ENCODE measurements around the gene GPRC5D.
A peak's percentile ranks its signal among the peaks of the same experiment; 100 is the strongest.

The GPRC5D gene

DNA sequence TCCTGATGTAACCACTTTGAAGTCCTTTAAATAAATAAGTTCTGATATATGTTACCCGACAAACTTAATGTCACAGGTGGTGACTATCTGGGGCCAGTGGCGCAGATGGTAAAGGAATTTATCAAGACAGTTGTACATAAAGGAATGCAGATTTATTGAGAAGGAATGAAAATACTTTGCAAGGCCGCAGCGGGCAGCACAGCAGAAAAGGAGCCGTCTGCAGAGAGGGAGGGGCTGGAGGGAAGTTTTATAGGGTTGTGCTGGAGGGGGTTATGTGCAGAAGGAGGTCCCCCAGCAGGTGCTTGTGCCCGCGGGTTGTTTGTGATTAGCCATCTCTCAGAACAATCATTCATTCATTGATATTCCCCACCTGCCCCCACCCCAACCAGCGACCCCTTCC lies 17.4 kb downstream of the GPRC5D start:
- no peak for DNase-seq (ENCODE audit: low spot score)

DNA sequence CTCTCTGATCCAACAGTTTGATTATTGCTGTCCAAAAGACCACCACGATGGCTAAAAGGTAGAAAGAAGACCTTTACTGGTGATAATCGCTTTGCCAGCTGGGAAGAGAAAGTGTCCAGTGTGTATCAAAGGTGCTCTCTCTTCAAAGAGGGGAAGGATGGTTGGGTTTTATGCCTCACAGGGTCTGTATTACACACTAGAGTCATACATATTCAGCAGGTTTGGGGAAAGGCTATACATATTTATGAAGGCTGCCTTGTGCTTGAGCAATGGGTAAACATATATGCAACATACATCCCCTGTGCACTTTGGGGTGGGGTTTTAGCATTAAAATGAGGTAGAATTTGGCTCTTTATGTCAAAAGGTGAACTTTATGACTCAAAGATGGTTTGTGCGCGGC lies 18.2 kb downstream of the GPRC5D start:
- DNase-seq (ENCODE audit: low spot score): no peak

DNA sequence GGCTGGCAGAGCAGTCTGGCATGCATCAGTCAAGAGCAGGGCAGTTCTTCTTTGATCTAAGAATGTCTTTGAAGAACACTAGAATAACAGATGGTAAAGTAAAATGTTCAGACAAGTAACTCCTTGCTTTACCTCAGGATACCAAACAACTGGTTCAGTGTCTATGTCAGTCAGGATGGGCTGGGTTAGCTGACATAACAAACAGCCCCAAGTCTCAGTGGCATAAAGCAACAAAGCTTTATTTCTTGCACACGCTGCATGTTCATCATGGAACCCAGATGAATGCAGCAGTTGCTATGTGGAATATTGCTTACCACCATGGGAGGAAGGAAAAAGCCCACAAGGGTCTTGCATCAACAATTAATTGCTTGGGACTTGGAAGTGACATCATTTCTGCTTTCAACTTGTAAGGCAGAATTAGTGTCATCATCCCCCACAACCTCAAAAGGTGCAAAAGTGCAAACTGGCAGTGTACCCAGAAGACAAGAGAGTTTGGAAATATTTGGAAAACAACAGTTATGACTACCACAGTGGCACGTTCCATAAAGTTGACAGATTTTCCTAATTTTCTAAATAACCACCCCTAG lies 21.2 kb downstream of the GPRC5D start:
- no peak for DNase-seq (ENCODE audit: low spot score)

DNA sequence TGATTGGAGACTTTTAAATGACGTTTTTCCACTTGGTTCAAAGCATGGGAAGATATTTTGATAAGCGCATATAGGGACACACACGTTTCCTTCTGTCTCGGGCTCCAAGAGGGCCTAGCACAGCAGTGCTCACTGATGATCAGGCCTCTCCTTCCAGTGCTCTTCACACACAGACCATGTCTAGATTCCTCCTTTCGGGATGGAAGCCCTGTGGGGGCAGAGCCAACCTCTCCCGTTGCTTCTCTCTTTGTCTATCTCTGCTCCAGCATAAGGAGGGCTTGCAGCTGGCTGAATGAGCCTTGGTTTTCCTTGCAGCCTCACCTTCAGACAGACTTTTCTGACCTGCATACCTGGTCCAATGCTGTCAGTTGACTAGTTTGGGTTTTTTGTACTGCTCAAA lies 22.3 kb downstream of the GPRC5D start:
- no peak for DNase-seq (ENCODE audit: low spot score)

DNA sequence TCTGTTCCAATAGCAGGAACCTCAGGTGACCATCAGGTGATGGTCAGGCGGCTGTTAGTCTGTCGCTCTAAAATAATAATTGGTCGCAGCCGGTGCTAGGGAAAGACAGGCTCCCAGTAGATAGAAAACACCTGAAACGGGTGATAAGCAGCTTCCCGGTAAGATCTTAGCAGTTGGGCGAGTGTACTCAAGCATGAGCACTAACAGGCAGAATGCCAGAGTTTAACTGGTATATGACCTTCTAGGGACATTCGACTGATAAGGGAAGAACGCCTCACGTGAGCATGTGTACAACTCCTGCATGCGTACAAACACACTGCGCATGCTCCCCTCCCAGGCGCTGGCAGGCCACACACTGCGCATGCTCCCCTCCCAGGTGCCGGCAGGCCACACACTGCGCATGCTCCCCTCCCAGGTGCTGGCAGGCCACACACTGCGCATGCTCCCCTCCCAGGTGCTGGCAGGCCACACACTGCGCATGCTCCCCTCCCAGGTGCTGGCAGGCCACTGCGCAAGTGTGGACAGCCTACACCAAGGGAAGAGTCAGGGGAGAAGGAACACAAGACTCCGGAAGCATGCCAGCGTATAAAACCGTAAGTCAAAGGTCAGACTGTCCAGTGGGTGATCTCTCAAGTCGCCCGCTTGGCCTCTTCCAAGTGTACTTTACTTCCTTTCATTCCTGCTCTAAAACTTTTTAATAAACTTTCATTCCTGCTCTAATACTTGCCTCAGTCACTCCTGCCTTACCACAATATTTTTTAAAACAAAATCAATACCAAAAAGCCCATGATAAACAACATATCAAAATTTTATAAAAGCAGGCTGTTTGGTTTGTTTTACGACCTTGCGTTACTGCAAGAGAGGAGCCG lies 24.5 kb downstream of the GPRC5D start:
- no peak for DNase-seq (ENCODE audit: low spot score)

DNA sequence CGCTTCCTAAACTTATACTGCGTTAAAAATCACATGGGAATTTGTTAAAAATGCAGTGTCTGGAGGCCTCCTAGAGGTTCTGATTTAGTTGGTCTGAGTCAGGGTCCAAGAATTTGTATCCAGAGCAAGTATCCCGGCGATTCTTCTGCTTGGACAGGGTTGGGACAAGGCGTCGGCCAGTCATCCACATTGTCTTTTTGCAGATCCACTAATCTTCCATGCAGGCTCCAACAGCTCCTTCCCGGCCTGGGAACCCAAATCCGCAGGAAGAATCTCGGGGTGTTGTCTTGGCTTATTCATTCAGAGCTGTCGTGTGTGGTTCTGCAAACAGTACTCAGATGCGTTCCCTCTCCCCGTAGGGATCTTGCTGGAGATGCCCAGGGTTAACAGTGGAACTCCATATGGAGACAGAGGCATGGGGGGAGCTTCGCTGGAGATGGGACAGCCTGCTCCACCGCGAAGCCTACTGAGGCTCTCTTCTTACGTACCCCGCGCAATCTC lies 25.3 kb downstream of the GPRC5D start:
- DNase-seq (ENCODE audit: low spot score): no peak

DNA sequence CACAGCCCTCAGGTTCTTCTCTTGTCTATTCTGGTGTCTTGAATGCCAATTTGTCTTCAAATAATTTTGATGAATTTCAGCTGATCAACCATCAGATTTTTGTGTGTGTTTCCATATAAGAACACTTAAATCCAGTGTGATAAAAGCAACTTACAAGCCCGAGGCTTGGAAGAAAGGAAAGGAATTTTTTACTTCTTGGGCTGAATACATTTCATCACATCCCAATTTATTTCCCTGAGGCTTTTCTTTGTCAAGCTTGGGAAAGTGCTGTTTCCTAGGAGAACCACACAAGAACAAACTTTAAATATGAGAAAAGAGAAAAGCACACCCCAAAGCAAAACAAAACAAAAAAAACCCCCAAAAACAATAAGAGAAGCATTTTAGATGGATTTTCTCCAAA lies 26.6 kb downstream of the GPRC5D start:
- DNase-seq (ENCODE audit: low spot score): no peak

DNA sequence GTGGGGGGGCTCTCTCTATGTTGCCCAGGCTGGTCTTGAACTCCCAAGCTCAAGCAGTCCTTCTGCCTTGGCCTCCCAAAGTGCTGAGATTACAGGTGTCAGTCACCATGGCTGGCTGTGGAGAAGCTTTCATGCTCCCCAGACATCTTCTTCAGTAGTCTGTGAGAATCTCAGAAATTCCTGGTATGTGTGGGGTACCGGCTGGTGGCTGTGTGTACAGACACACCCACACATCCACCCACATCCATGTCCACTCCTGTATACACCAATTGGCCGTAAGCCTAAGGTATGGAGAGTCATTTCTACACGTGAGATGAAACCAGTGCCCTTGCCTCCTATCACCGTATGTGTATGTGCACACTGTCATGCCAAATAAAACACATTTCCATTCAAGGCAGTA lies 27.8 kb downstream of the GPRC5D start:
- no peak for DNase-seq (ENCODE audit: low spot score)

DNA sequence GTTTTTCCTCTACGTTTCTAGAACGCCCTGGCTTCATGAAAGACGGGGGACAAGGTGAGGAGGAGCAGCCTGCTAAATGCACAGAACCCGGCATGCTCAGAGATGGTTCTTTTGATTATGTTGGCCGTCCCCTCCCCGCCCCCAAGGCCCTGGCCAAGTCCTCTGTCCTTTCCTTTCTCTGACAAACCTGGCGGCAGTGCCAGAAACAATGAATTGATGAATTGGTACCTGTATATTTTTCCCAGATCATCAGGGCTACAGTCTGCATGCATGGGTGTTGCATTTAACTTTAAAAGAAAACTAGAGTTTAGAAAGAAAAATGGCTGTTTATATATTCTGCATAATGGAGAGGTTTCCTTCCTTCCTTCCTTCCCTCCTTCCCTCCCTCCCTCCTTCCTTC lies 29.0 kb downstream of the GPRC5D start:
- no peak for DNase-seq (ENCODE audit: low spot score)

DNA sequence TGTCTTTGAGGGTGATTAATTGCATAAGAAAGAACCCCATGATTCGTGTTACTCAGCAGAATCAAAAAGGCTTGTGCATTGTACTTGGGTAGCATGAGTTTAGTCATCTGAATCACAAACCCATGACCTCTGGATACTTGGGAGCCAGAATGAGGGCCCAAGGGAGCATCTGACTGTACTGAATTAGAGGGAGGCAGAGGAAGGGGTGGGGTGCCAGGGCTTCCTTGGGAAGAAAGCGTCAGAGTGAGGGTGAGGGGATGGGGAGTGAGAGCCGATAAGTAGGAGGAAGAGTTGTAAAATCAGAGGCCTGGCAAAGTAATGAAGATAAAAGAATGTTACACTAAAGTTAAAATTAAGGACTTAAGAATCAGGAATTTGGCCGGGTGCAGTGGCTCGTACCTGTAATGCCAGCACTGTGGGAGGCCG lies 29.8 kb downstream of the GPRC5D start:
- DNase-seq (ENCODE audit: low spot score): no peak

DNA sequence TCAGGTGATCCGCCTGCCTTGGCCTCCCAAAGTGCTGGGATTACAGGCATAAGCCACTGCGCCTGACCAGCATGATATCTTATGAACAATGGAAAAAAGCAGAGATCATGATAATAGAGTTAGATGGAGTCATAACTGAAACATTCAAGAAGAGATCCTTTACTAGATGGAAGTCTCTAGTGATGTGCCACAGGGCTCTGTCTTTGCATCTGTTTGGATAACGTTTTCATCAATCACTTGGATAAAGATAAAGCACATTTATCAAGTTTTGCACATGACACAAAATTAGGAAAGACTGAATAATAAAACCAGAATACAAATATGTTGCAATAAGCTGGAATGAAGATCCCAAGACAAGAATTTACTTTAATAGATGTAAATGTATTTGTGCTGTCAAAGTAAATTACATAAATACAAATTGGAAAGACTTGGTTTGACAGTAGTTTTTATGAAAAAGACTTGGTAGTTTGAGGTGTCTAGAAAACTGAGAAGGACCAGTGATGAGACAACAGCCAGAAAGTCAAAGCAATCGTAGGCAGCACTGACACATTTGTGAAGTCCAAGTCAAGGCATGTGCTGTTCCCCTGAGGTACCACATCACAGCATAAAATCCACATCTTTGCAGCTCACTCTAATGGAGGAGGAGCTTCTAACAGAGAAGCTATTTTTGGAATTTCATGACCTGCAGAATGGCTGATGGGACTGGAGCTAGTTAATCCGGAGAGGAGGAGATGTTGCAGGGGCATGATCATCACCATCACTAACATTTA lies 32.1 kb downstream of the GPRC5D start:
- DNase-seq (ENCODE audit: low spot score): no peak

DNA sequence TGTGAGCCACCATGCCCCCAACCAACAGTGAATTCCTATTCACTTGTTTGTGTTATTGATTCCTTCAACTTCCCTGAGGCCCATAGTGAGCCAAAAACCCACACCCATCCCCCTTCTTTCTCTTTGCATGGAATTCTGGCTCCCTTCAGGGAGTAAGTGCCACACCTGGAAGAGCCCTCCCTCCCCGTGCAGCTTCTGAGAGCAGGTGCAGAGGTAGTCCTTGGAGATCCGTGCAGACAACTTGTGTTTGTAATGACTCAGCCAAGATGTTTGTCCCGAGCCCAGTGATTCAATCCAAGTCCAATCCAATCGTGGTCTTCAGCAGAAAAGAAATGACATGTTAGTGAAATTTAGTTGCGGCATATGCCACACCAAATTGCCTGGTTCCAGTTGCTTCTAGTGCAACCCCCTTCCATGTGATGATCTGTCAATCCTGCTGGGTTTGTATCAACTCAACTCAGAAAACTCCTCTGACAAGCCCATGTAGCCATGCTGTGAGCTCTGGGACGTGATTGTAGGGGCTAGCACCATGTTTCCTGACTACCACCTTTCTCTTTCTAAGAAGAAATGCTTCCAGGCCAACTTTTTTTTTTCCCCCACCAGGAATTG lies 33.1 kb downstream of the GPRC5D start:
- no peak for DNase-seq (ENCODE audit: low spot score)

DNA sequence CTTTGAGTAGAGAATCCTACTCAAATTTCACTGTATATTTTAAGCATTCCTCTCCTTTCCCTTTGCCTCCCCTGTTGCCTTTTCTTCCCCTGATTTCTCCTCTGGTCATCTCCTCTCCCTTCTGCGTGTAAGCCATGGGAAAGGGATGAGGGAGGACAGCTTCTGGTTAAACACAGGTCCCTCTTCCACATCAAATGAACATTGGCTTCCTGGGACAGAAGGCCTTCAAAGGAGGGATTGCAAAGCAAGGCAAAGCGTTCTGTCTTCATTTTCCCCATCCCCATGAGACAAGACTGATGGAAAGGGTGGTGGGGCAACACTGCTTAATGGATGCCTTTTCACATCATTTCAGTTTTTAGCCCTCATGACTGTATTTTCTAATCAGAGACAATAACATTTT lies 34.5 kb downstream of the GPRC5D start:
- no peak for DNase-seq (ENCODE audit: low spot score)

DNA sequence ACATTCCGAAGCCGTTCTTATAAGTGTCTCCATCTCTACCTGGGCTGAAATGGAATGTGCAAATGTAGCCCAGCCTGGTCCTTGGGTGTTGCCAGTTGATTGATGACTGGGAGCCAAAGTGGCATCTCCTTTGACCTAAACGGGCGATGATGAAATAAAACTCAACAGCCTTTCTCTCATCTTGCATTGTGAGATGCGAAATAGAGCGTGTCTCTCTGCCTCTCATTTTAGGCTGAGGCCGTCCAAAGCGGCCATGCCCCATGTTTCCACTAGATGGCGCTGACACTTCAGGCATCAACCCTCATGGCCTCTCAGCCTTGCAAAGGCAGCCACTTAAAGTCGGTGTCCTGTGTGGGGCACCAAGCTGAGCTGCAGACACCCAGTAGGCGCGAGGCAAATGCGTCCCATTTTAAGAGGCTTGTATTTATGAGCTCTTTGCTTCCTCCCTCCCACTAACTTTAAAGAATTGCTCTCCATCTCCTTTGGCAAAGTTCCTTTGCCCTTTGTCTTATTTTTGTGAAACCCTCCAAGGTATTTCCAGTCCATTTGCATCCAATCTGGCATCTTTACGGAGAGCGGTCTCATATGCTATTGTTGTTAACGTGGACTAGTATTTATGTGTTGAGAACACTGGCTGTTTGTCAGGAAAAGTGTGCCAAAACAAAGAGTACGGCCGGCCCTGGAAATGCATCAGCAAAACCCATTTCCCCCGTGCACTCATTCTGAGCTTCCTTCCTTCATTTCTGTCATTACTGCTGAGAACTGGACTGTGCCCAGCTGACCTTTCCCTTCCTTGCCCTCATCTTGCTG lies 35.6 kb downstream of the GPRC5D start:
- peak; percentile 93 for DNase-seq (ENCODE audit: low spot score)

DNA sequence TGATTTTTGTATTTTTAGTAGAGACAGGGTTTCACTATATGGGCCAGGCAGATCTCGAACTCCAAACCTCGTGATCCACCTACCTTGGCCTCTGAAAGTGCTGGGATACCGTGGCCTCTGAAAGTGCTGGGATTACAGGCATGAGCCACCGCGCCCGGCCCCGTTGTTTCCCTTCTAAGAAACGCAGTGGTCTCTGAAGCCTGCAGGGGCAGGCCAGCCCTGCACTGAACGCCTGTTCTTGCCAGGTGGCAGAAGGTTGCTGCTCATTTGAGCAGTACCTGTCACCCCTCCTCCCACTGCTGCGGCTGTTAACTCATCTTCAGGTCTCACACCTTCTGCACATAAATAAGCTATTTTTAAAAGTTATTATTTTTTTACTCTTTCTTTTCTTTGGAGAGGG lies 36.3 kb downstream of the GPRC5D start:
- no peak for DNase-seq (ENCODE audit: low spot score)

DNA sequence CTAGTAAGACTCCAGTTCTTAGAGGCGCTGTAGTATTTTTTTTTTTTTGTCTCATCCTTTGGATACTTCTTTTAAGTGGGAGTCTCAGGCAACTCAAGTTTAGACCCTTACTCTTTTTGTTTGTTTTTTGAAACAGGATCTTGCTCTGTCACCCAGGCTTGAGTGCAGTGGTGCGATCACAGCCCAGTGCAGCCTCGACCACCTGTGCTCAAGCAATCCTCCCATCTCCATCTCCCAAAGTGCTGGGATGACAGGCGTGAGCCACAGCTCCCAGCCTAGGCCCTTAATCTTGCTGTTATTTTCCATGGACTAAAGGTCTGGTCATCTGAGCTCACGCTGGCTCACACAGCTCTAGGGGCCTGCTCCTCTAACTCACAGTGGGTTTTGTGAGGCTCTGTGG lies 39.3 kb downstream of the GPRC5D start:
- no peak for DNase-seq (ENCODE audit: low spot score)

DNA sequence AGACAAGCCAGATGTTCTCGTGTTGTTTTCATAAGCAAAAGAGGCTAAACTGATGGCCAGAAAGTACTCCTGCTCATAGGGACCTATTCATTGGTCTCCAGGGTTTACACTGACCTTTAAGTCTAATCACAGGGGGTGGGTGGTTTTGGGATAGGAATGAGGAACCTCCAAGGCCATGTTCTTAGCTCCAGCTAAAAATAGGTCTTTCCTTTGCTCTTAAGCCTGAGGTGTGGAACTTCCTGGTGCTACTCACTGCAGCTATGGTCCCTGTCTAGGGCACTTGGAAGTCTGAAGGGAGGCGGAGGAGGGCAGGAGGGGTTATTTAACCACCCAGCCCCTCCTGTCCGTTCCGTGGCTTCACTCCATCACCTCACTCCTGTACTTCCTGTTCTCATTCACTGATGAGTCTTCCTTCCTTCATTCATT lies 42.0 kb downstream of the GPRC5D start:
- DNase-seq (ENCODE audit: low spot score): no peak

DNA sequence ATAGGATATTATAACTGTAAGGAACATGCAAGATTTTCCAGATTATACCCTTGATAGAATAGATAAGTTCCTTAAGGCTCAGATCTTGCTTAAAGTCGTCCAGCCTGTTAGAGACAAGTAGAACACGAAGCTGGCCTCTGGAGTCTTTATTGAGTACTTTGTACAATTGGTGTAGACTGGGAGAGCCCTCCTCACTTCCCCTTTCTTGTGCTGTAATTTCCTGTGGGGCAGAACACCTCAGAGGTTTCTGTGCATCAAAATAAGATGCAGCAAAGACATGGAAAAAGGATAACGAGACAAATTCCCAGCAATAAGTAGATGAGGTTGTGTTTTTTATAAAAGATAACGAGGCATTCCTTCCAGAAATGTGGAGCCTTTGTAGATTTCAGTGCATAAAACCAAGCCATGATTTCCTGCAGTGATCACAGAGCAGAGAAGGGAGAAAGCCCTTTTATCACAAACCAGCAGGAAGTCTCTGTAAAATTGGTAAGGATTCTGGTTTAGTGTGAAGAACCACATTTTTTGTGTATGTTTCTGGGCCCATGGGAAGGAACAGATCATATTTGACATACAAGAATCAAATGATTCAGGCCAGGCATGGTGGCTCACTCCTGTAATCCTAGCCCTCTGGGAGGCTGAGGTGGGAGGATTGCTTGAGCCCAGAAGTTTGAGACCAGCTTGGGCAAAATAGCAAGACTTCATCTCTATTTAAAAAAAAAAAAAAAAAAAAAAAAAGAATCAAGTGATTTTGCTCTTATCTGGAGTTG lies 42.6 kb downstream of the GPRC5D start:
- DNase-seq (ENCODE audit: low spot score): peak; percentile 47

DNA sequence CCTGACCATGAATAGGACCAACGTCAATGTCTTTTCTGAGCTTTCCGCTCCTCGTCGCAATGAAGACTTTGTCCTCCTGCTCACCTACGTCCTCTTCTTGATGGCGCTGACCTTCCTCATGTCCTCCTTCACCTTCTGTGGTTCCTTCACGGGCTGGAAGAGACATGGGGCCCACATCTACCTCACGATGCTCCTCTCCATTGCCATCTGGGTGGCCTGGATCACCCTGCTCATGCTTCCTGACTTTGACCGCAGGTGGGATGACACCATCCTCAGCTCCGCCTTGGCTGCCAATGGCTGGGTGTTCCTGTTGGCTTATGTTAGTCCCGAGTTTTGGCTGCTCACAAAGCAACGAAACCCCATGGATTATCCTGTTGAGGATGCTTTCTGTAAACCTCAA lies 43.3 kb downstream of the GPRC5D start:
- DNase-seq (ENCODE audit: low spot score): no peak

DNA sequence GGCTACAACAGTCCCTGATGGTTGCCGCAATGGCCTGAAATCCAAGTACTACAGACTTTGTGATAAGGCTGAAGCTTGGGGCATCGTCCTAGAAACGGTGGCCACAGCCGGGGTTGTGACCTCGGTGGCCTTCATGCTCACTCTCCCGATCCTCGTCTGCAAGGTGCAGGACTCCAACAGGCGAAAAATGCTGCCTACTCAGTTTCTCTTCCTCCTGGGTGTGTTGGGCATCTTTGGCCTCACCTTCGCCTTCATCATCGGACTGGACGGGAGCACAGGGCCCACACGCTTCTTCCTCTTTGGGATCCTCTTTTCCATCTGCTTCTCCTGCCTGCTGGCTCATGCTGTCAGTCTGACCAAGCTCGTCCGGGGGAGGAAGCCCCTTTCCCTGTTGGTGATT lies 43.7 kb downstream of the GPRC5D start:
- no peak for DNase-seq (ENCODE audit: low spot score)

DNA sequence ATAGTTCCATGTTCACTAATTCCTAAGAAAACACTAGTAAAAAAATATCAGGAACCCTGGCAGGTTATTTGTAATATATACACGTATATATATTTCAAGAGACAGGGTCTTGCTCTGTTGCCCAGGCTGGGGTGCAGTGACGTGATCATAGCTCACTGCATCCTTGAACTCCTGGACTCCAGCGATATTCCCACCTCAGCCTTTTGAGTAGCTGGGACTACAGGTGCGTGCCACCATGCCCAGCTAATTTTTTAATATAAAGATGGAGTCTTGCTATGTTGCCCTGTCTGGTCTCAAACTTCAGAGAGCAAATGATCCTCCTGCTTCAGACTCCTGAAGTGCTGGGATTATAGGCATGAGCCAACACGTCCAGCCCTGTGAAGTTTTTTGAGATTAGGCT lies 44.4 kb downstream of the GPRC5D start:
- no peak for DNase-seq (ENCODE audit: low spot score)

Data from NAMALWA (cell line).